HFFc6 (cell line): ENCODE results near the gene ITGAD. TPM values are rescaled to one million over a fixed set of nuclear protein-coding genes. Genes with fewer than 3 reads are reported as not detected.

Experiments used
- DNase-seq: peaks from one replicate; pipeline ENCODE4 v3.0.0-alpha.2; 2018
- H3K27ac Mint-ChIP-seq: 2 replicates; pipeline ENCODE4 v1.8.0; 2020; ENCODE audit warnings: mild to moderate bottlenecking, mixed read lengths
- H3K27me3 Mint-ChIP-seq: 2 replicates; pipeline ENCODE4 v1.8.0; 2021; ENCODE audit warnings: mild to moderate bottlenecking, moderate library complexity, mixed read lengths; ENCODE audit not compliant: insufficient read depth
- H3K36me3 Mint-ChIP-seq: 2 replicates; pipeline ENCODE4 v1.8.0; 2021; ENCODE audit warnings: low read depth, mixed read lengths
- H3K4me1 Mint-ChIP-seq: 2 replicates; pipeline ENCODE4 v1.8.0; 2020; ENCODE audit warnings: low read depth, mixed read lengths
- H3K4me3 Mint-ChIP-seq: 2 replicates; pipeline ENCODE4 v1.8.0; 2020; ENCODE audit warnings: mild to moderate bottlenecking, moderate library complexity, mixed read lengths
- H3K9me3 Mint-ChIP-seq: 2 replicates; pipeline ENCODE4 v1.8.0; 2020; ENCODE audit warnings: mild to moderate bottlenecking, mixed read lengths
- total RNA-seq, 6 experiments: library from RNA; stranded (reverse); fragmentation: NEBNext Ultra II Directional; extraction: Animal tissue kit (Norgen Biotek cat#: 25700); gene quantifications; 2 replicates in 1 of 6; 3 replicates in 5 of 6; pipeline ENCODE4 v1.2.3, GENCODE V29; 2021
- TF ChIP-seq, protein P1 (sequence below): fragments of 200-600 bp; sonication (generic); IDR thresholded peaks from 2 replicates; pipeline ENCODE4 v1.5.0; 2021; ENCODE audit warnings: antibody characterized with exemption, mild to moderate bottlenecking

ITGAD gene
- total RNA-seq, 6 experiments from 2014 or later, result not detected

DNA sequence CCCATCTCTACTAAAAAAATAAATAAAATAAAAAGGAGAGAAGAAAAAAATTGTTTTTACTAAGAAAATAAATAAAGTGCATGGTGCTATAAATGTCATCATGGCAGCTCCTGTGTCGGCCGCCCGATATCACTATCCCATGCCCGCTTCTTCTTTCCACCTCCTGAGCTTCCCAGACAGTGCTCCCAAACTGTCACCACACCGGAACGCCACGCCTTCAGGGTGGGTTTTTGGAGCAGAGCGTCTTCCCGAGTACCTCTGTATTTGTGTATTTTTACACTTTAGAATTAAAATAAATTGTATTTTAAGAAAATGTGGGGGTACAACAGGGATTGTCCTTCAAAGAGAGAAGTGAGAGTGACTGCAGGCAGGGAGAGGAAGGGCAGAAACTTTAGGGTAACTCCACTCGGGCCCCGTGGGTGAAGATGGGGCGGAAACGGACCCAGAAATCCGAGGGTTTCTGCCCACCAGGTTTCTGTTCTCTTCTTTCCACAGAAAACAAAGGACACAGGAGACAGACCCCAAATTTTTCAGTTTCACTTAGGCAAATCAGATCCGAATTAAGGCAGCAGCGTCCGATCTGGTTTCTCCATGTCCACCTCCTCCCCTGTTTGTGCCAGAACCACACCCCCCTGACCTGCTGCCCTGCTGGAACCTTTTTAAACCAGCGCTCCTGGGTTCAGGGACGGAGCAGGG lies 41.7 kb upstream of the ITGAD start:
- TF ChIP-seq, protein P1, sequence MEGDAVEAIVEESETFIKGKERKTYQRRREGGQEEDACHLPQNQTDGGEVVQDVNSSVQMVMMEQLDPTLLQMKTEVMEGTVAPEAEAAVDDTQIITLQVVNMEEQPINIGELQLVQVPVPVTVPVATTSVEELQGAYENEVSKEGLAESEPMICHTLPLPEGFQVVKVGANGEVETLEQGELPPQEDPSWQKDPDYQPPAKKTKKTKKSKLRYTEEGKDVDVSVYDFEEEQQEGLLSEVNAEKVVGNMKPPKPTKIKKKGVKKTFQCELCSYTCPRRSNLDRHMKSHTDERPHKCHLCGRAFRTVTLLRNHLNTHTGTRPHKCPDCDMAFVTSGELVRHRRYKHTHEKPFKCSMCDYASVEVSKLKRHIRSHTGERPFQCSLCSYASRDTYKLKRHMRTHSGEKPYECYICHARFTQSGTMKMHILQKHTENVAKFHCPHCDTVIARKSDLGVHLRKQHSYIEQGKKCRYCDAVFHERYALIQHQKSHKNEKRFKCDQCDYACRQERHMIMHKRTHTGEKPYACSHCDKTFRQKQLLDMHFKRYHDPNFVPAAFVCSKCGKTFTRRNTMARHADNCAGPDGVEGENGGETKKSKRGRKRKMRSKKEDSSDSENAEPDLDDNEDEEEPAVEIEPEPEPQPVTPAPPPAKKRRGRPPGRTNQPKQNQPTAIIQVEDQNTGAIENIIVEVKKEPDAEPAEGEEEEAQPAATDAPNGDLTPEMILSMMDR, result no peak
- H3K9me3 Mint-ChIP-seq, result no peaks in the 10 kb centered on the region
- no peak overlapping the region for H3K27ac Mint-ChIP-seq
- H3K27me3 Mint-ChIP-seq, result peaks cover 3% of the 10 kb centered on the region
- no peak overlapping the region for H3K4me3 Mint-ChIP-seq
- no peak for DNase-seq
- H3K4me1 Mint-ChIP-seq, result peaks cover 14% of the 10 kb centered on the region; the same call in 1 of the 2 replicates
- H3K36me3 Mint-ChIP-seq, result no peaks in the 10 kb centered on the region

DNA sequence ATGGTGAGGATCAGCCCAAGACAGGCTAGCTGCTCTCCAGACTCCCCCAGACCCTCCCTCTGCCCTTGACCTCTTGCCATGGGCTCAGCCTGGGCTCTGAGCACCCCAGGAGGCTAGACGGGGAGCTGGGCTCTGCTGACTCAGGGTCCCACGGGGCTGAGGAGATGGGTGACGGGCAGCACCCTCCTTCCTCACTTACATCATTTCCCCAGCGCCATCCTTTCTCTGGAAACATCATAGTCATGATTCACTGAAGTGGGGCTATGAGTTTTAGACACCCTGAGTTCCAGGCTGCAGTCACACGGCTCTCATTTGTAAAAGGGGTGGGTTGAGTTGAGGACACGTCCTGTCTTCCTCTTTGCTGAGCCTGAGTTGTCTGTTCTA lies 41.2 kb upstream of the ITGAD start:
- Mint-ChIP-seq H3K27ac (no peak overlapping the region), H3K36me3 (no peaks in the 10 kb centered on the region), H3K4me3 (no peak overlapping the region), H3K4me1 (peaks cover 14% of the 10 kb centered on the region; the same call in 1 of the 2 replicates), H3K9me3 (no peaks in the 10 kb centered on the region), H3K27me3 (peaks cover 3% of the 10 kb centered on the region)
- DNase-seq, result no peak
- TF ChIP-seq, protein P1, result no peak

DNA sequence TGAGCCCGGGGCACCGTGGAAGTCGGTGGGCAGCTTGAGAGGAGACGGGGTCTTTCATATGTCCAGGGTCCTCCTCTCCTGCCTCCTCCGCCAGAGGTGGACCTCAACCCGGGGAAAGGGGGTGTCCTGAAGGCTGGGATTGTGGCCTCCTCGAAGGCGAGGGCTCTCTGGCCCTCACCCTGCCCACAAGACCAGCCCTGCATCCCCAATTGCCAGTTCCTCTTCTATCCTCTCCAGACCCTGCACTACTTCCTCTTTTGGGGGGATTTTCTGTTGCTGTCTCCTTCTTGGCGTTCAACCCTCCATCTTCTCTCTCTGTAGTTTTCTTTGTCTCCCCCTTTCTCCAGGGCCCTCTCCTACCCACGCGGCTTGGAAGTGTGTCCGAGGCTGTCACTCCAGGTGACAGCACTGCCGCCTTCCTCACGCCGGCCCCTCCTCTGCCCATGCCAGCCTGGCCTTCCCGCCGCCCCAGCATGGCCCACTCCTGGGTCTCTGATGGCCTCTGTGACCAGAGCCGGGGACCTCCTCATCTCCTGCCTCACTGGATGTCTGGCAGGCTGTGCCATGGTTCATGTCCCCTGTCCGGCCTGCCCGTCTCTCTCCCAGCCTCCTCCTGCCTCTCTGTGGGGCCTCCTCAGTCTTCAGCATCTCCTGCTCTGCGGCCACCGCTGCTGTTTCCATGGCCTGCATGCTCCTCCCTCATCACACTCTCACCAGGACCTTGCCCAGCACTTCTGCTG lies 40.6 kb upstream of the ITGAD start:
- Mint-ChIP-seq H3K36me3 (no peaks in the 10 kb centered on the region), H3K27ac (no peak overlapping the region), H3K9me3 (no peaks in the 10 kb centered on the region)

DNA sequence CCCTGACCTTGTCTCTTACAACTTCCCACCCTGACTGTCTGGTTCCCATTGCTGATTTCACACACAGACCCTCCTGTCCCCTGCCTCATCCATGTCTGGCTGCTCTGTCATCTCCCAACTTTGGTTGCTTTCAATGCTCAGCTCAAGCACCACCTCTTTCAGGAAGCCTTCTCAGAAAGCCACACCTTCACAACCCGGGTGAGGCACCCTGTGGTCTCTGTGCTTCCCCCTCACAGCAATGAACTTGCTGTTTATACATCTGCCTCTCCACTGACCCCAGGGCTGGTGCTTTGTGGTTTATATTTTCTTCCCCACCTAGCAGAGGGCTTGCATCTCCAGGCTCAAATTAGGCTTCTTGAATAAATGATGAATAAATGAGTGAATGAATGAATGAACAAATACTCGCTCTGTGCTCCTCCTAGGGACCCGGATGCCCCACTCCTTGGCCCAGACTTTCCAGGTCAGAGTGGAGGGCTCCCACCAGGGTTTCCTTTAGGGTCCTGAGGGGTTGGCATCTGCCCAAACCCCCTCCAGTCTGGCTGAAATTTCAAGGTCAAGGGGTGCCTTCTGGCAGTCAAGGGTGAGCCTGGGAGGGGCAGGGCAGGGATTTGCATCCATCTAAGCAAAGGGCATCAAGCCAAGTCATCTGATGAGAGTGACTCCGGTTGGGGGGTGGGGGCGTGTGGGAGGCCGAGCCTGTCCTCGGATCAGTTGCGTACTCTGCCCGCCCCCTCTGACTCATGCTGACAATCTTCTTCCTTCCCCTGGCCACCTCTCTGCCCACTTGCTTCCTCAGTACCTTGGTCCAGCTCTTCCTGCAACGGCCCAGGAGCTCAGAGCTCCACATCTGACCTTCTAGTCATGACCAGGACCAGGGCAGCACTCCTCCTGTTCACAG lies 38.5 kb upstream of the ITGAD start, which contains the start of gene ITGAX:
TSS of gene ITGAX (plus strand) at position 783 of the 898 bp plus-strand sequence. CDS start at position 862, 79 bp downstream.
- no peak within 1 kb of the TSS for H3K27ac Mint-ChIP-seq
- H3K4me3 Mint-ChIP-seq, result no peak within 1 kb of the TSS
- no peaks in the 10 kb centered on the region for H3K9me3 Mint-ChIP-seq
- H3K36me3 Mint-ChIP-seq, result no peaks in the 10 kb centered on the region
- peaks cover 14% of the 10 kb centered on the region; the same call in 1 of the 2 replicates for H3K4me1 Mint-ChIP-seq
- TF ChIP-seq, protein P1, result no peak
- H3K27me3 Mint-ChIP-seq, result peaks cover 9% of the 10 kb centered on the region
- no peak for DNase-seq

More for the DNA sequence above, 40.6 kb upstream of the ITGAD start:
- Mint-ChIP-seq H3K4me3 (no peak overlapping the region), H3K27me3 (peaks cover 5% of the 10 kb centered on the region), H3K4me1 (peaks cover 14% of the 10 kb centered on the region; the same call in 1 of the 2 replicates)
- no peak for DNase-seq
- TF ChIP-seq, protein P1, result no peak

DNA sequence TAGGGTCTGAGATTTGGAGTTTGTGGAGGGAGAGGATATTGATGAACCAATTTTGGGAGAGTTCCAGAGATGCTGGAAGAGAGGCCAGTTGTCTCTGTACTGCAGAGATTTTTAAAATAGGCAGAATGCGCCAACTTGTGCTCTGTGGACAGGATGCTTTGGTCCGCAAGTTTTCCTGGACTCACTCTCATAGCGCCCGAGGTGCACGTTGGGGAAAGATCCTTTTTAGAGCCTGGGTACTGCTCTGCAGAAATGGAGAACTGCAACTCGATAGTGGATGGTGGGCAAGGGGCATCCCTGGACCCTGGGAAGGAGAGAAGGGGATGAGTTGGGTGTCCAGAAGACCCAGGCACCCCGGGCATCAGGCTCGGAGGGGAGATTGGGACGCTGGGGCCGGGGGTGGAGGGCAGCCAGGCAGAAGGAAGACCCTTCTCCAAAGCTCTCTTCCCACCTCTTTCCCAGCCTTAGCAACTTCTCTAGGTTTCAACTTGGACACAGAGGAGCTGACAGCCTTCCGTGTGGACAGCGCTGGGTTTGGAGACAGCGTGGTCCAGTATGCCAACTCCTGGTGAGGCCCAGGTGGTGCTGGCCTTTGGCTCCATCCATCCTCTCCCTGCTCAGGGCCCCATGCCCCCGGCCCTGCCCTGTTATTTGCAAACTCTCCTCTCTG lies 37.6 kb upstream of the ITGAD start:
- H3K36me3 Mint-ChIP-seq, result no peaks in the 10 kb centered on the region
- no peak for DNase-seq
- H3K4me3 Mint-ChIP-seq, result no peak overlapping the region
- TF ChIP-seq, protein P1, result no peak
- H3K4me1 Mint-ChIP-seq, result peaks cover 14% of the 10 kb centered on the region; the same call in 1 of the 2 replicates
- peaks cover 16% of the 10 kb centered on the region for H3K27me3 Mint-ChIP-seq
- no peaks in the 10 kb centered on the region for H3K9me3 Mint-ChIP-seq
- H3K27ac Mint-ChIP-seq, result no peak overlapping the region
